ENCODE data around the gene POLD3.
"Not testable (repeated sequence)": the region's sequence is repeated elsewhere in the genome, so short reads cannot be mapped to it uniquely, and the experiment has no call there.

POLD3 gene

GRCh38 chr11:74627381-74627780, 35.0 kb downstream of the POLD3 start:
- DNase-seq = no peak
- in situ Hi-C loops (cut with HindIII; ENCODE audit: low pct_ligation_motif_present, low pct_unique_long_range_greater_than_20kb, low sequenced_read_pairs) = no loop called here

GRCh38 chr11:74630043-74630442, 37.7 kb downstream of the POLD3 start:
- in situ Hi-C loops (cut with HindIII; ENCODE audit: low pct_ligation_motif_present, low pct_unique_long_range_greater_than_20kb, low sequenced_read_pairs) = no loop called here
- DNase-seq = no peak

GRCh38 chr11:74633406-74634393, 41.3 kb downstream of the POLD3 start:
- DNase-seq = no peak
- in situ Hi-C loops (cut with HindIII; ENCODE audit: low pct_ligation_motif_present, low pct_unique_long_range_greater_than_20kb, low sequenced_read_pairs) = no loop called here

- peak; percentile 16 for DNase-seq
- in situ Hi-C loops (cut with HindIII; ENCODE audit: low pct_ligation_motif_present, low pct_unique_long_range_greater_than_20kb, low sequenced_read_pairs) = no loop called here
These were observed 42.2 kb downstream of the POLD3 start for GRCh38 chr11:74634537-74634936.

GRCh38 chr11:74636630-74637184, 44.3 kb downstream of the POLD3 start:
- no peak for DNase-seq
- in situ Hi-C loops (cut with HindIII; ENCODE audit: low pct_ligation_motif_present, low pct_unique_long_range_greater_than_20kb, low sequenced_read_pairs) = no loop called here

- in situ Hi-C loops (cut with HindIII; ENCODE audit: low pct_ligation_motif_present, low pct_unique_long_range_greater_than_20kb, low sequenced_read_pairs) = no loop called here
- DNase-seq = no peak
These were observed 45.3 kb downstream of the POLD3 start for GRCh38 chr11:74637700-74638099.

- in situ Hi-C loops (cut with HindIII; ENCODE audit: low pct_ligation_motif_present, low pct_unique_long_range_greater_than_20kb, low sequenced_read_pairs) = no loop called here
- DNase-seq = no peak
These were observed 46.5 kb downstream of the POLD3 start for GRCh38 chr11:74638869-74639268.

- in situ Hi-C loops (cut with HindIII; ENCODE audit: low pct_ligation_motif_present, low pct_unique_long_range_greater_than_20kb, low sequenced_read_pairs) = no loop called here
These were observed 47.2 kb downstream of the POLD3 start for GRCh38 chr11:74639533-74639932.

GRCh38 chr11:74641289-74641688, 48.9 kb downstream of the POLD3 start:
- in situ Hi-C loops (cut with HindIII; ENCODE audit: low pct_ligation_motif_present, low pct_unique_long_range_greater_than_20kb, low sequenced_read_pairs) = no loop called here
- DNase-seq = no peak

More at GRCh38 chr11:74639533-74639932, 47.2 kb downstream of the POLD3 start:
- DNase-seq = no peak

GRCh38 chr11:74641905-74642304, 49.5 kb downstream of the POLD3 start:
- DNase-seq = no peak
- in situ Hi-C loops (cut with HindIII; ENCODE audit: low pct_ligation_motif_present, low pct_unique_long_range_greater_than_20kb, low sequenced_read_pairs) = no loop called here

- in situ Hi-C loops (cut with HindIII; ENCODE audit: low pct_ligation_motif_present, low pct_unique_long_range_greater_than_20kb, low sequenced_read_pairs) = no loop called here
- DNase-seq = no peak
These were observed 50.5 kb downstream of the POLD3 start for GRCh38 chr11:74642912-74643311.

- no peak for DNase-seq
- in situ Hi-C loops (cut with HindIII; ENCODE audit: low pct_ligation_motif_present, low pct_unique_long_range_greater_than_20kb, low sequenced_read_pairs) = no loop called here
These were observed 51.7 kb downstream of the POLD3 start for GRCh38 chr11:74644081-74644480.

GRCh38 chr11:74646215-74646614, 53.8 kb downstream of the POLD3 start:
- DNase-seq = no peak
- in situ Hi-C loops (cut with HindIII; ENCODE audit: low pct_ligation_motif_present, low pct_unique_long_range_greater_than_20kb, low sequenced_read_pairs) = no loop called here

- DNase-seq = no peak
- in situ Hi-C loops (cut with HindIII; ENCODE audit: low pct_ligation_motif_present, low pct_unique_long_range_greater_than_20kb, low sequenced_read_pairs) = no loop called here
These were observed 54.6 kb downstream of the POLD3 start for GRCh38 chr11:74646954-74647353.

GRCh38 chr11:74647404-74647803, 55.0 kb downstream of the POLD3 start:
- in situ Hi-C loops (cut with HindIII; ENCODE audit: low pct_ligation_motif_present, low pct_unique_long_range_greater_than_20kb, low sequenced_read_pairs) = no loop called here
- DNase-seq = no peak

GRCh38 chr11:74647831-74648230, 55.4 kb downstream of the POLD3 start:
- in situ Hi-C loops (cut with HindIII; ENCODE audit: low pct_ligation_motif_present, low pct_unique_long_range_greater_than_20kb, low sequenced_read_pairs) = no loop called here
- DNase-seq = no peak

- DNase-seq = no peak
- in situ Hi-C loops (cut with HindIII; ENCODE audit: low pct_ligation_motif_present, low pct_unique_long_range_greater_than_20kb, low sequenced_read_pairs) = no loop called here
These were observed 56.5 kb downstream of the POLD3 start for GRCh38 chr11:74648894-74649293.

GRCh38 chr11:74650498-74650897, 58.1 kb downstream of the POLD3 start:
- in situ Hi-C loops (cut with HindIII; ENCODE audit: low pct_ligation_motif_present, low pct_unique_long_range_greater_than_20kb, low sequenced_read_pairs) = no loop called here
- DNase-seq = no peak

- in situ Hi-C loops (cut with HindIII; ENCODE audit: low pct_ligation_motif_present, low pct_unique_long_range_greater_than_20kb, low sequenced_read_pairs) = no loop called here
These were observed 62.6 kb downstream of the POLD3 start for GRCh38 chr11:74654976-74655375.

GRCh38 chr11:74659124-74659523, 66.7 kb downstream of the POLD3 start:
- DNase-seq; in situ Hi-C loops (cut with HindIII; ENCODE audit: low pct_ligation_motif_present, low pct_unique_long_range_greater_than_20kb, low sequenced_read_pairs): not testable (repeated sequence)

More at GRCh38 chr11:74654976-74655375, 62.6 kb downstream of the POLD3 start:
- no peak for DNase-seq

Measured in ACHN (cell line).